Measurements from ENCODE around the gene MAP4. TPM values are rescaled to one million over a fixed set of nuclear protein-coding genes. Genes with fewer than 3 reads are reported as not detected.

The MAP4 gene
- total RNA-seq, 2 donors from 2014 or later = 70.6 to 101 TPM

- no peak for DNase-seq
- H3K36me3 ChIP-seq (replicated peaks in 1 of 2; ENCODE audit: insufficient read depth in 1 of 2, low read depth in 2 of 2) = peaks cover under 1 to 23% of the 10 kb centered on the region in 2 donors
- no peak overlapping the region for H3K27ac ChIP-seq
- H3K4me1 ChIP-seq = no peaks in the 10 kb centered on the region
- ATAC-seq = no peak
- no peaks in the 10 kb centered on the region for H3K9me3 ChIP-seq
- H3K4me3 ChIP-seq = no peak overlapping the region
- WGBS, 2 donors = 88 to 90% methylated on average over 12 of the region's 12 CpGs
- H3K27me3 ChIP-seq = no peaks in the 10 kb centered on the region
- intact Hi-C loops (cut with DNase I) = no loop called here
- TF ChIP-seq POLR2A (IDR thresholded peaks at IDR 0.05) = no peak
- no peak for TF ChIP-seq CTCF (IDR thresholded peaks at IDR 0.05)
Observed at GRCh38 chr3:47863391-47864128, 152.7 kb downstream of the MAP4 start.

- no peak for DNase-seq
- TF ChIP-seq POLR2A (IDR thresholded peaks at IDR 0.05) = no peak
- no peak overlapping the region for H3K27ac ChIP-seq
- intact Hi-C loops (cut with DNase I) = no loop called here
- H3K27me3 ChIP-seq = no peaks in the 10 kb centered on the region
- H3K4me1 ChIP-seq = no peaks in the 10 kb centered on the region
- H3K9me3 ChIP-seq = no peaks in the 10 kb centered on the region
- H3K4me3 ChIP-seq = no peak overlapping the region
- ATAC-seq = no peak
- H3K36me3 ChIP-seq (replicated peaks in 1 of 2; ENCODE audit: insufficient read depth in 1 of 2, low read depth in 2 of 2) = peaks cover 4 to 18% of the 10 kb centered on the region in 2 donors
- WGBS, 2 donors = 92 to 94% methylated on average over 4 of the region's 4 CpGs
Observed at GRCh38 chr3:47859956-47860605, 156.1 kb downstream of the MAP4 start.

- ATAC-seq (no peak), DNase-seq (no peak)
- no peaks in the 10 kb centered on the region for H3K4me1 ChIP-seq
- no peaks in the 10 kb centered on the region for H3K27me3 ChIP-seq
- intact Hi-C loops (cut with DNase I) = no loop called here
- no peak for TF ChIP-seq POLR2A (IDR thresholded peaks at IDR 0.05)
- TF ChIP-seq CTCF (IDR thresholded peaks at IDR 0.05) = no peak
- H3K4me3 ChIP-seq = no peak overlapping the region
- 90% methylated on average over 2 of the region's 2 CpGs for WGBS, 2 donors
- H3K36me3 ChIP-seq (replicated peaks in 1 of 2; ENCODE audit: insufficient read depth in 1 of 2, low read depth in 2 of 2) = peaks cover 9 to 34% of the 10 kb centered on the region in 2 donors
- H3K9me3 ChIP-seq = no peaks in the 10 kb centered on the region
- H3K27ac ChIP-seq = no peak overlapping the region
Observed at GRCh38 chr3:47857151-47857550, 159.1 kb downstream of the MAP4 start.

GRCh38 chr3:47856669-47857068 is 159.5 kb downstream of the MAP4 start:
- H3K36me3 ChIP-seq (replicated peaks in 1 of 2; ENCODE audit: insufficient read depth in 1 of 2, low read depth in 2 of 2) = peaks cover 9 to 34% of the 10 kb centered on the region in 2 donors
- no peaks in the 10 kb centered on the region for H3K9me3 ChIP-seq
- H3K4me3 ChIP-seq = no peak overlapping the region
- intact Hi-C loops (cut with DNase I) = no loop called here
- ATAC-seq (no peak), DNase-seq (no peak)
- no peaks in the 10 kb centered on the region for H3K4me1 ChIP-seq
- WGBS, 2 donors = 95 to 98% methylated on average over 5 to 10 of the region's 11 CpGs
- no peak overlapping the region for H3K27ac ChIP-seq
- no peaks in the 10 kb centered on the region for H3K27me3 ChIP-seq
- TF ChIP-seq POLR2A (IDR thresholded peaks at IDR 0.05) (no peak), CTCF (IDR thresholded peaks at IDR 0.05) (no peak)

GRCh38 chr3:47855461-47856383 is 160.5 kb downstream of the MAP4 start:
- no peaks in the 10 kb centered on the region for H3K27me3 ChIP-seq
- no peaks in the 10 kb centered on the region for H3K9me3 ChIP-seq
- no peak overlapping the region for H3K4me3 ChIP-seq
- no peaks in the 10 kb centered on the region for H3K4me1 ChIP-seq
- H3K27ac ChIP-seq = no peak overlapping the region
- intact Hi-C loops (cut with DNase I) = no loop called here
- 89 to 92% methylated on average over 21 of the region's 21 CpGs for WGBS, 2 donors
- peaks cover 9 to 34% of the 10 kb centered on the region in 2 donors for H3K36me3 ChIP-seq (replicated peaks in 1 of 2; ENCODE audit: insufficient read depth in 1 of 2, low read depth in 2 of 2)
- DNase-seq (no peak), ATAC-seq (no peak)
- TF ChIP-seq POLR2A (IDR thresholded peaks at IDR 0.05) (no peak), CTCF (IDR thresholded peaks at IDR 0.05) (no peak)

Data from body of pancreas (tissue), 4 donors.